Neural progenitor cell (in vitro differentiated cells): ENCODE results near the gene FBXL17. TPM values are rescaled to one million over a fixed set of nuclear protein-coding genes. Genes with fewer than 3 reads are reported as not detected.

Source experiments
- DNase-seq: peaks from one replicate; pipeline ENCODE4 v3.0.0-alpha.2; 2016; ENCODE audit warnings: low spot score
- H2AFZ ChIP-seq: fragments of 200-600 bp; sonication (generic); replicated peaks from 2 replicates; pipeline ENCODE4 v1.6.1; 2016; ENCODE audit warnings: antibody characterized with exemption
- H3F3A ChIP-seq: fragments of 200-600 bp; sonication (generic); 2 replicates; pipeline ENCODE4 v1.6.1; 2016; ENCODE audit warnings: antibody characterized with exemption, low read depth
- H3K27ac ChIP-seq: fragments of 200-600 bp; sonication (generic); 2 replicates; pipeline ENCODE4 v1.5.1; 2016; ENCODE audit warnings: mild to moderate bottlenecking
- H3K27me3 ChIP-seq: fragments of 200-600 bp; sonication (generic); 2 replicates; pipeline ENCODE4 v1.6.1; 2016; ENCODE audit warnings: mild to moderate bottlenecking, moderate library complexity
- H3K36me3 ChIP-seq: fragments of 200-600 bp; sonication (generic); 2 replicates; pipeline ENCODE4 v1.5.1; 2016
- H3K4me1 ChIP-seq: fragments of 200-600 bp; sonication (generic); 2 replicates; pipeline ENCODE4 v1.6.1; 2016; ENCODE audit warnings: mixed run types
- H3K4me2 ChIP-seq: fragments of 200-600 bp; sonication (generic); 2 replicates; pipeline ENCODE4 v1.6.1; 2016
- H3K4me3 ChIP-seq: fragments of 200-600 bp; sonication (generic); 2 replicates; pipeline ENCODE4 v1.5.1; 2016
- H3K79me2 ChIP-seq: fragments of 200-600 bp; sonication (generic); 2 replicates; pipeline ENCODE4 v1.6.1; 2016; ENCODE audit warnings: low read depth
- H3K9ac ChIP-seq: fragments of 200-600 bp; sonication (generic); 2 replicates; pipeline ENCODE4 v1.6.1; 2016
- H3K9me3 ChIP-seq: fragments of 200-600 bp; sonication (generic); 2 replicates; pipeline ENCODE4 v1.5.1; 2016; ENCODE audit warnings: low read depth
- H4K20me1 ChIP-seq: fragments of 200-600 bp; sonication (generic); 2 replicates; pipeline ENCODE4 v1.6.1; 2016; ENCODE audit warnings: low read depth
- H3K27ac Mint-ChIP-seq: 3 replicates; pipeline ENCODE4 v1.8.0; 2021; ENCODE audit warnings: mixed read lengths
- H3K27me3 Mint-ChIP-seq: 2 replicates; pipeline ENCODE4 v1.8.0; 2022; ENCODE audit warnings: low read depth, mild to moderate bottlenecking, inconsistent platforms, moderate library complexity, mixed read lengths; ENCODE audit not compliant: insufficient read depth
- H3K36me3 Mint-ChIP-seq: 3 replicates; pipeline ENCODE4 v1.8.0; 2021; ENCODE audit warnings: mixed read lengths
- H3K4me1 Mint-ChIP-seq: 3 replicates; pipeline ENCODE4 v1.8.0; 2021; ENCODE audit warnings: mixed read lengths
- H3K4me3 Mint-ChIP-seq: 3 replicates; pipeline ENCODE4 v1.8.0; 2021; ENCODE audit warnings: mild to moderate bottlenecking, moderate library complexity, mixed read lengths
- H3K9me3 Mint-ChIP-seq: 3 replicates; pipeline ENCODE4 v1.8.0; 2020; ENCODE audit warnings: mixed read lengths
- EZH2 ChIP-seq: fragments of 200-600 bp; sonication (generic); IDR thresholded peaks from 2 replicates; pipeline ENCODE4 v1.6.1; 2017; ENCODE audit warnings: antibody characterized with exemption, mild to moderate bottlenecking, moderate library complexity
- EZH2phosphoT487 ChIP-seq: fragments of 200-600 bp; sonication (generic); IDR thresholded peaks from 2 replicates; pipeline ENCODE4 v1.6.1; 2017; ENCODE audit warnings: antibody characterized with exemption
- total RNA-seq: library from RNA; depleted of rRNA; stranded (reverse); fragments of >200 nt; gene quantifications from 2 replicates; pipeline ENCODE4 v1.2.3, GENCODE V29; 2015; ENCODE audit warnings: low replicate concordance
- TF ChIP-seq, protein P1 (sequence below): fragments of 200-600 bp; sonication (generic); IDR thresholded peaks from 2 replicates; pipeline ENCODE4 v1.5.1; 2017; ENCODE audit warnings: antibody characterized with exemption, mild to moderate bottlenecking

FBXL17 gene
- total RNA-seq, 1 donor from 2014 or later, result 7.6 TPM

DNA sequence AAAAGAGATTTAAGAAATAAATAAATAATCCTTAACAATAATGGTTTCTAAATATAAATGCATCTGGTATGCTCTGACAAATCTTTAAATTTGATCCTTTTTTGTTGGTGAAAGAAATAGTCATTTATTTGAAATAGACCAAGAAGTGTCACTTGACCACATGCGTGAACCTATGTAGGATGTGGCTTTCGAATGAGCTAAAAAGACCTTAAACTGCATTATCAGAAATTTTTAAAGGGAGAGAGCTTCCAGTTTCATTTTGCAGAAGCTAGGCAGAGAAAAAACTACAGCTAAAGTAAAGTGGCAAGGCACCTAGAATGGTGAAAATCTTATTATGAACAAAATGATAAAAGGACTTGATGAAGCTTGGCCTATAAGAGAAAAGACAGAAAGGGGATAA is 402.0 kb downstream of the FBXL17 start:
- Histone ChIP-seq H3K27me3 (no peaks in the 10 kb centered on the region), H3K9me3 (no peaks in the 10 kb centered on the region), H3K79me2 (no peaks in the 10 kb centered on the region), H2AFZ (no peak overlapping the region), H3K9ac (no peak overlapping the region), H3F3A (no peaks in the 10 kb centered on the region), H4K20me1 (no peaks in the 10 kb centered on the region), H3K4me1 (peaks cover 22% of the 10 kb centered on the region), H3K4me2 (no peak overlapping the region), H3K27ac (no peak overlapping the region), H3K36me3 (no peaks in the 10 kb centered on the region), H3K4me3 (no peak overlapping the region)
- TF ChIP-seq EZH2 (no peak), EZH2phosphoT487 (no peak)
- TF ChIP-seq, protein P1, sequence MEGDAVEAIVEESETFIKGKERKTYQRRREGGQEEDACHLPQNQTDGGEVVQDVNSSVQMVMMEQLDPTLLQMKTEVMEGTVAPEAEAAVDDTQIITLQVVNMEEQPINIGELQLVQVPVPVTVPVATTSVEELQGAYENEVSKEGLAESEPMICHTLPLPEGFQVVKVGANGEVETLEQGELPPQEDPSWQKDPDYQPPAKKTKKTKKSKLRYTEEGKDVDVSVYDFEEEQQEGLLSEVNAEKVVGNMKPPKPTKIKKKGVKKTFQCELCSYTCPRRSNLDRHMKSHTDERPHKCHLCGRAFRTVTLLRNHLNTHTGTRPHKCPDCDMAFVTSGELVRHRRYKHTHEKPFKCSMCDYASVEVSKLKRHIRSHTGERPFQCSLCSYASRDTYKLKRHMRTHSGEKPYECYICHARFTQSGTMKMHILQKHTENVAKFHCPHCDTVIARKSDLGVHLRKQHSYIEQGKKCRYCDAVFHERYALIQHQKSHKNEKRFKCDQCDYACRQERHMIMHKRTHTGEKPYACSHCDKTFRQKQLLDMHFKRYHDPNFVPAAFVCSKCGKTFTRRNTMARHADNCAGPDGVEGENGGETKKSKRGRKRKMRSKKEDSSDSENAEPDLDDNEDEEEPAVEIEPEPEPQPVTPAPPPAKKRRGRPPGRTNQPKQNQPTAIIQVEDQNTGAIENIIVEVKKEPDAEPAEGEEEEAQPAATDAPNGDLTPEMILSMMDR, result no peak
- no peaks in the 10 kb centered on the region for H3K27me3 Mint-ChIP-seq
- H3K27ac Mint-ChIP-seq, result no peak overlapping the region
- peaks cover 21% of the 10 kb centered on the region for H3K4me1 Mint-ChIP-seq
- H3K36me3 Mint-ChIP-seq, result no peaks in the 10 kb centered on the region
- H3K4me3 Mint-ChIP-seq, result no peak overlapping the region
- H3K9me3 Mint-ChIP-seq, result no peaks in the 10 kb centered on the region
- DNase-seq, result no peak

DNA sequence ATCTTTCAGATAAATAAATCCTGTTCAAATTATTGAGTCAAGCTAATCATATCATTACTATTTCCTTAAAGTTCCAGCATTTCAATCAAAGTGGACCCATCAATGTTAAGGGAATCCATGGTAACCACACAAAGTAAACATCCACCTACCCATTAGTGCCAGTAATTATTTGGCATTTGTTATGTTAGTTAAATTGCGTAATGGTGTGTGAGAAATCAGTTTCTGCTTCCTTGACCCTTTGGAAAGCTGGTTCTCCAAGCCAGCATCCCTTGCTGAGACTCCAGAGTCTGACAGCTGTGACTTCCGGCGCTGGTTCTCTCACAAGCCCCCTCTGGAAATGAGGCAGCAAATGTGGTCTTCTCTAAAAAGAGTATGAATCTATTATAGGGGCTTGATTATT is 402.6 kb downstream of the FBXL17 start:
- TF ChIP-seq EZH2, result no peak
- TF ChIP-seq, protein P1, result no peak
- TF ChIP-seq EZH2phosphoT487, result no peak
- Histone ChIP-seq H2AFZ (no peak overlapping the region), H3K27me3 (no peaks in the 10 kb centered on the region), H3K27ac (no peak overlapping the region), H3K4me3 (no peak overlapping the region), H3K4me2 (no peak overlapping the region), H3K36me3 (no peaks in the 10 kb centered on the region), H3K4me1 (peaks cover 22% of the 10 kb centered on the region), H3K79me2 (no peaks in the 10 kb centered on the region), H3F3A (no peaks in the 10 kb centered on the region), H4K20me1 (no peaks in the 10 kb centered on the region), H3K9me3 (no peaks in the 10 kb centered on the region), H3K9ac (no peak overlapping the region)
- Mint-ChIP-seq H3K4me3 (no peak overlapping the region), H3K27me3 (no peaks in the 10 kb centered on the region), H3K36me3 (no peaks in the 10 kb centered on the region), H3K4me1 (peaks cover 21% of the 10 kb centered on the region), H3K27ac (peak overlapping the region; percentile 62), H3K9me3 (no peaks in the 10 kb centered on the region)
- DNase-seq, result peak; percentile 34

DNA sequence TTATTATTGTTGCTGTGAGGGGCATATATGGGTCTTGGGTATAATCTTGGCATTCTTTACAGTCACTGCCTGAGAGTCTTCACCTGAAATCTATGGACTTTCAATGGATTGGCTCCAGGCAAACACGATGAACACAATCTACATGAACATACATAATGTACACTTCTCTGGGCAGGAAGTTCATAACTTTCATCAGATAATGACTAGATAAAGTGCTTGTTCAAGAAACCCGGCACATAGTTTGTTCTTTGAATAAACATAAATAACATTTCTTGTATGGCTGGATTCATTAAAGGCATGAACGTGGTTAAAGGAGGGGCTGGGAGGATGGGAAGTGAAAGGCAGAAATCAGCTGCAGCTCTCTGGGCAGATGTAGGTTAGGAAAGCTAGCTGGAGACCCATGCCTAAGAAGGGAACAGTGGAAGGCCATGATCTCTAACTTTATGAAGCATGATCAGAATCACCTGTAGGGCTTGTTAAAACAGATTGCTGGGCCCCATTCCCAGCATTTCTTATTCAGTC is 404.3 kb downstream of the FBXL17 start:
- Histone ChIP-seq H3F3A (no peaks in the 10 kb centered on the region), H3K9ac (no peak overlapping the region), H3K36me3 (no peaks in the 10 kb centered on the region), H2AFZ (no peak overlapping the region), H3K27ac (no peak overlapping the region), H4K20me1 (no peaks in the 10 kb centered on the region), H3K4me3 (no peak overlapping the region), H3K9me3 (no peaks in the 10 kb centered on the region), H3K27me3 (no peaks in the 10 kb centered on the region), H3K79me2 (no peaks in the 10 kb centered on the region), H3K4me2 (no peak overlapping the region), H3K4me1 (peaks cover 22% of the 10 kb centered on the region)
- no peaks in the 10 kb centered on the region for H3K27me3 Mint-ChIP-seq
- H3K36me3 Mint-ChIP-seq, result no peaks in the 10 kb centered on the region
- DNase-seq, result no peak
- H3K27ac Mint-ChIP-seq, result no peak overlapping the region
- TF ChIP-seq EZH2 (no peak), EZH2phosphoT487 (no peak)
- TF ChIP-seq, protein P1, result no peak
- H3K4me3 Mint-ChIP-seq, result no peak overlapping the region
- H3K4me1 Mint-ChIP-seq, result peaks cover 21% of the 10 kb centered on the region
- no peaks in the 10 kb centered on the region for H3K9me3 Mint-ChIP-seq
